ENCODE measurements around the gene HDAC8. TPM values are rescaled to one million over a fixed set of nuclear protein-coding genes. Genes with fewer than 3 reads are reported as not detected.
"Not testable (repeated sequence)": the region's sequence is repeated elsewhere in the genome, so short reads cannot be mapped to it uniquely, and the experiment has no call there.

HDAC8 gene
- total and polyA plus RNA-seq, 9 donors: 15.4 to 22.0 (median 17.7) TPM

- H3K4me3 ChIP-seq (ENCODE audit: low read length): no peak overlapping the region
- H3K9me3 ChIP-seq (replicated peaks; ENCODE audit: control insufficient read depth, low read depth, low read length): peaks cover 2% of the 10 kb centered on the region
- peaks cover 2% of the 10 kb centered on the region for H3K27me3 ChIP-seq (ENCODE audit: control insufficient read depth, insufficient read depth, low read length)
- DNase-seq: no peak
- WGBS (ENCODE audit: insufficient coverage): 71% methylated on average over 2 of the region's 2 CpGs
- H3K36me3 ChIP-seq (ENCODE audit: control insufficient read depth, insufficient read depth, low read length): no peaks in the 10 kb centered on the region
- H3K4me1 ChIP-seq (ENCODE audit: control insufficient read depth, insufficient read depth, low read length): no peaks in the 10 kb centered on the region
- H3K27ac ChIP-seq (ENCODE audit: low read length): no peak overlapping the region
These were observed 163.8 kb downstream of the HDAC8 start for GRCh38 chrX:72408885-72409284.

- H3K36me3 ChIP-seq (ENCODE audit: control insufficient read depth, insufficient read depth, low read length); H3K27me3 ChIP-seq (ENCODE audit: control insufficient read depth, insufficient read depth, low read length); DNase-seq; H3K4me1 ChIP-seq (ENCODE audit: control insufficient read depth, insufficient read depth, low read length); H3K9me3 ChIP-seq (replicated peaks; ENCODE audit: control insufficient read depth, low read depth, low read length); H3K4me3 ChIP-seq (ENCODE audit: low read length); H3K27ac ChIP-seq (ENCODE audit: low read length): not testable (repeated sequence)
- no CpG with 5 or more reads among the region's 2 CpGs for WGBS (ENCODE audit: insufficient coverage)
These were observed 167.5 kb downstream of the HDAC8 start for GRCh38 chrX:72405136-72405535.

GRCh38 chrX:72402614-72403013 is 170.0 kb downstream of the HDAC8 start:
- H3K4me1 ChIP-seq (ENCODE audit: control insufficient read depth, insufficient read depth, low read length): no peaks in the 10 kb centered on the region
- H3K4me3 ChIP-seq (ENCODE audit: low read length): no peak overlapping the region
- DNase-seq: no peak
- peaks cover 5% of the 10 kb centered on the region for H3K27me3 ChIP-seq (ENCODE audit: control insufficient read depth, insufficient read depth, low read length)
- no peak overlapping the region for H3K27ac ChIP-seq (ENCODE audit: low read length)
- H3K9me3 ChIP-seq (replicated peaks; ENCODE audit: control insufficient read depth, low read depth, low read length): no peaks in the 10 kb centered on the region
- no peaks in the 10 kb centered on the region for H3K36me3 ChIP-seq (ENCODE audit: control insufficient read depth, insufficient read depth, low read length)

GRCh38 chrX:72399816-72400215 is 172.8 kb downstream of the HDAC8 start:
- H3K9me3 ChIP-seq (replicated peaks; ENCODE audit: control insufficient read depth, low read depth, low read length): no peaks in the 10 kb centered on the region
- H3K4me3 ChIP-seq (ENCODE audit: low read length): no peak overlapping the region
- H3K27ac ChIP-seq (ENCODE audit: low read length): no peak overlapping the region
- peaks cover 8% of the 10 kb centered on the region for H3K27me3 ChIP-seq (ENCODE audit: control insufficient read depth, insufficient read depth, low read length)
- peaks cover 9% of the 10 kb centered on the region for H3K4me1 ChIP-seq (ENCODE audit: control insufficient read depth, insufficient read depth, low read length)
- DNase-seq: no peak
- no peaks in the 10 kb centered on the region for H3K36me3 ChIP-seq (ENCODE audit: control insufficient read depth, insufficient read depth, low read length)

- no peak overlapping the region for H3K27ac ChIP-seq (ENCODE audit: low read length)
- no peaks in the 10 kb centered on the region for H3K36me3 ChIP-seq (ENCODE audit: control insufficient read depth, insufficient read depth, low read length)
- no peaks in the 10 kb centered on the region for H3K9me3 ChIP-seq (replicated peaks; ENCODE audit: control insufficient read depth, low read depth, low read length)
- H3K4me1 ChIP-seq (ENCODE audit: control insufficient read depth, insufficient read depth, low read length): peaks cover 25% of the 10 kb centered on the region
- whole genome bisulfite sequencing (ENCODE audit: insufficient coverage): 43% methylated on average over 1 of the region's 1 CpG
- peaks cover 15% of the 10 kb centered on the region for H3K27me3 ChIP-seq (ENCODE audit: control insufficient read depth, insufficient read depth, low read length)
- no peak overlapping the region for H3K4me3 ChIP-seq (ENCODE audit: low read length)
- DNase-seq: peak; percentile 8
These were observed 176.5 kb downstream of the HDAC8 start for GRCh38 chrX:72396117-72396516.

GRCh38 chrX:72395237-72395636 is 177.4 kb downstream of the HDAC8 start:
- WGBS (ENCODE audit: insufficient coverage): no CpG with 5 or more reads among the region's 1 CpG
- Histone ChIP-seq H3K27ac (ENCODE audit: low read length) (peak overlapping the region; percentile 79), H3K36me3 (ENCODE audit: control insufficient read depth, insufficient read depth, low read length) (no peaks in the 10 kb centered on the region), H3K27me3 (ENCODE audit: control insufficient read depth, insufficient read depth, low read length) (peaks cover 14% of the 10 kb centered on the region), H3K4me3 (ENCODE audit: low read length) (no peak overlapping the region), H3K4me1 (ENCODE audit: control insufficient read depth, insufficient read depth, low read length) (peaks cover 25% of the 10 kb centered on the region), H3K9me3 (replicated peaks; ENCODE audit: control insufficient read depth, low read depth, low read length) (no peaks in the 10 kb centered on the region)
- peak; percentile 73 for DNase-seq

GRCh38 chrX:72394518-72395170 is 178.0 kb downstream of the HDAC8 start:
- DNase-seq: peak; percentile 76
- Histone ChIP-seq H3K4me1 (ENCODE audit: control insufficient read depth, insufficient read depth, low read length) (peaks cover 25% of the 10 kb centered on the region), H3K27ac (ENCODE audit: low read length) (peak overlapping the region; percentile 79), H3K27me3 (ENCODE audit: control insufficient read depth, insufficient read depth, low read length) (peaks cover 14% of the 10 kb centered on the region), H3K9me3 (replicated peaks; ENCODE audit: control insufficient read depth, low read depth, low read length) (no peaks in the 10 kb centered on the region), H3K36me3 (ENCODE audit: control insufficient read depth, insufficient read depth, low read length) (no peaks in the 10 kb centered on the region), H3K4me3 (ENCODE audit: low read length) (no peak overlapping the region)
- 39% methylated on average over 5 of the region's 8 CpGs for WGBS (ENCODE audit: insufficient coverage)

- Histone ChIP-seq H3K9me3 (replicated peaks; ENCODE audit: control insufficient read depth, low read depth, low read length) (no peaks in the 10 kb centered on the region), H3K27ac (ENCODE audit: low read length) (peak overlapping the region; percentile 79), H3K27me3 (ENCODE audit: control insufficient read depth, insufficient read depth, low read length) (peaks cover 14% of the 10 kb centered on the region), H3K4me1 (ENCODE audit: control insufficient read depth, insufficient read depth, low read length) (peaks cover 25% of the 10 kb centered on the region), H3K36me3 (ENCODE audit: control insufficient read depth, insufficient read depth, low read length) (no peaks in the 10 kb centered on the region), H3K4me3 (ENCODE audit: low read length) (no peak overlapping the region)
- DNase-seq: peak; percentile 5
- 50% methylated on average over 1 of the region's 8 CpGs for WGBS (ENCODE audit: insufficient coverage)
These were observed 178.7 kb downstream of the HDAC8 start for GRCh38 chrX:72393836-72394517.

GRCh38 chrX:72392816-72393800 is 179.5 kb downstream of the HDAC8 start:
- WGBS (ENCODE audit: insufficient coverage): 22% methylated on average over 2 of the region's 11 CpGs
- peaks cover 16% of the 10 kb centered on the region for H3K27me3 ChIP-seq (ENCODE audit: control insufficient read depth, insufficient read depth, low read length)
- H3K36me3 ChIP-seq (ENCODE audit: control insufficient read depth, insufficient read depth, low read length): no peaks in the 10 kb centered on the region
- H3K27ac ChIP-seq (ENCODE audit: low read length): peak overlapping the region; percentile 79
- H3K4me1 ChIP-seq (ENCODE audit: control insufficient read depth, insufficient read depth, low read length): peaks cover 25% of the 10 kb centered on the region
- H3K4me3 ChIP-seq (ENCODE audit: low read length): no peak overlapping the region
- peak; percentile 25 for DNase-seq
- no peaks in the 10 kb centered on the region for H3K9me3 ChIP-seq (replicated peaks; ENCODE audit: control insufficient read depth, low read depth, low read length)

- peaks cover 20% of the 10 kb centered on the region for H3K27me3 ChIP-seq (ENCODE audit: control insufficient read depth, insufficient read depth, low read length)
- no peak for DNase-seq
- peaks cover 25% of the 10 kb centered on the region for H3K4me1 ChIP-seq (ENCODE audit: control insufficient read depth, insufficient read depth, low read length)
- no peaks in the 10 kb centered on the region for H3K36me3 ChIP-seq (ENCODE audit: control insufficient read depth, insufficient read depth, low read length)
- no peak overlapping the region for H3K4me3 ChIP-seq (ENCODE audit: low read length)
- H3K27ac ChIP-seq (ENCODE audit: low read length): no peak overlapping the region
- no peaks in the 10 kb centered on the region for H3K9me3 ChIP-seq (replicated peaks; ENCODE audit: control insufficient read depth, low read depth, low read length)
These were observed 180.6 kb downstream of the HDAC8 start for GRCh38 chrX:72392042-72392441.
